Stimulated activated CD4-positive, alpha-beta T cell treated with anti-CD3 and anti-CD28 coated beads, Interleukin-2, amount 100 ng/mL, for 48 hours (primary cell): ENCODE measurements around the gene AGTPBP1.
A peak's percentile ranks its signal among the peaks of the same experiment; 100 is the strongest.
"Not testable (repeated sequence)": the region's sequence is repeated elsewhere in the genome, so short reads cannot be mapped to it uniquely, and the experiment has no call there.

Experiments used
- DNase-seq, 2 donors: peaks; one replicate each; pipeline ENCODE4 v3.0.0-alpha.2; 2020

AGTPBP1 gene, protein sequence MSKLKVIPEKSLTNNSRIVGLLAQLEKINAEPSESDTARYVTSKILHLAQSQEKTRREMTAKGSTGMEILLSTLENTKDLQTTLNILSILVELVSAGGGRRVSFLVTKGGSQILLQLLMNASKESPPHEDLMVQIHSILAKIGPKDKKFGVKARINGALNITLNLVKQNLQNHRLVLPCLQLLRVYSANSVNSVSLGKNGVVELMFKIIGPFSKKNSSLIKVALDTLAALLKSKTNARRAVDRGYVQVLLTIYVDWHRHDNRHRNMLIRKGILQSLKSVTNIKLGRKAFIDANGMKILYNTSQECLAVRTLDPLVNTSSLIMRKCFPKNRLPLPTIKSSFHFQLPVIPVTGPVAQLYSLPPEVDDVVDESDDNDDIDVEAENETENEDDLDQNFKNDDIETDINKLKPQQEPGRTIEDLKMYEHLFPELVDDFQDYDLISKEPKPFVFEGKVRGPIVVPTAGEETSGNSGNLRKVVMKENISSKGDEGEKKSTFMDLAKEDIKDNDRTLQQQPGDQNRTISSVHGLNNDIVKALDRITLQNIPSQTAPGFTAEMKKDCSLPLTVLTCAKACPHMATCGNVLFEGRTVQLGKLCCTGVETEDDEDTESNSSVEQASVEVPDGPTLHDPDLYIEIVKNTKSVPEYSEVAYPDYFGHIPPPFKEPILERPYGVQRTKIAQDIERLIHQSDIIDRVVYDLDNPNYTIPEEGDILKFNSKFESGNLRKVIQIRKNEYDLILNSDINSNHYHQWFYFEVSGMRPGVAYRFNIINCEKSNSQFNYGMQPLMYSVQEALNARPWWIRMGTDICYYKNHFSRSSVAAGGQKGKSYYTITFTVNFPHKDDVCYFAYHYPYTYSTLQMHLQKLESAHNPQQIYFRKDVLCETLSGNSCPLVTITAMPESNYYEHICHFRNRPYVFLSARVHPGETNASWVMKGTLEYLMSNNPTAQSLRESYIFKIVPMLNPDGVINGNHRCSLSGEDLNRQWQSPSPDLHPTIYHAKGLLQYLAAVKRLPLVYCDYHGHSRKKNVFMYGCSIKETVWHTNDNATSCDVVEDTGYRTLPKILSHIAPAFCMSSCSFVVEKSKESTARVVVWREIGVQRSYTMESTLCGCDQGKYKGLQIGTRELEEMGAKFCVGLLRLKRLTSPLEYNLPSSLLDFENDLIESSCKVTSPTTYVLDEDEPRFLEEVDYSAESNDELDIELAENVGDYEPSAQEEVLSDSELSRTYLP

DNA sequence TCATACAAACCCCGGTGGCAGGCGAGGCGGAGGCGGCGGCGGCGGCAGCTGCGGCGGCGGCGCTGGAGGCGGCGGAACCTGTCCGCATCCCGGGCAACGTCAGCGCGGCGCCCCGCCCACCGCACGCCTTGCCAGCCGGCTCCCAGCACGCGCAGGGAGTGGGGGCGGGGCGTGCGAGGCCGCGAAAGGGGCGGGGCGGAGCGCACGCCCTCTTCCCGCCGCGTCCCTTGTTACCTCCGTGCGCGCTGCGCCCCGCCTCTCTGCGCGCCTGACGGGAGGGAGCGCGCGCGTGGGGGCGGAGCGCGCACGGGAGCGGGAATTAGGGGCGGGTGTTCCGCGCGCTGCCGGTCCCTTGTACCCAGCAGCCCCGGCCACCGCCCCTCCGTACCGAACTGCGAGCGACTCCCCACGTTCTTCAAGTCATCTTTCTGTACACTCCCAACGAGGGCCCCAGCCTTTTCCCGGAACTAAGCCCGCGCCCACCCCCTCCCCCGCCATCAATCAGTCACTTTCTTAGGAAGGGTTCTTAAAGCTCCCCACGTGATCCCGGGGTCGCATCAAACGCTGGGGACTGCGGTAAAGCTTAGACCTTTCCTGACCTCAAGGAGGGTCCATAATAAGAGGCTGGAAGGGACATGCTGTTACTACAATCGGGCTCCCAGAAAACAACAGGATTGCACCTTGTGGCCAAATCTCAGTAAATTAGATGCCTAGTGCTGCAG is at the start of gene AGTPBP1:
Gene AGTPBP1 (minus strand): TSS at position 80 of the 722 bp plus-strand sequence. CDS start 29,421 bp downstream, outside the sequence.
- peak; percentile 95 to 98 for DNase-seq

- DNase-seq, result not testable (repeated sequence)
These were observed 44.4 kb upstream of the AGTPBP1 start for GRCh38 chr9:85786116-85786515.

DNA sequence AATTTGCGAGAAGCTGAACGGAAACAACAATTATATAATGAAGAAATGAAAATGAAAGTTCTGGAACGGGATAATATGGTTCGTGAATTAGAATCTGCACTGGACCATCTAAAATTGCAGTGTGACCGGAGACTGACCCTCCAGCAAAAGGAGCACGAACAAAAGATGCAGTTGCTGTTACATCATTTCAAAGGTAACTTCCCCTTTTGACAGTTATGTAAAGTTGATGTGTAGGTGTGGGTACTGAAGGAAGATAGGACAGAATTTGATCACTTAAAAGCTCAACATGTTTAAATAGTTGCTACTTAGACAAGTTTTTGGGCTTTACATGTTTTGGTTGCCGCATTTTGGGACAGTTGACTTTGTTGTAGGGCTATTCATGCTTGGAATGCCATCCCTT is 32.1 kb upstream of the AGTPBP1 start:
- DNase-seq, result not testable (repeated sequence)

- not testable (repeated sequence) for DNase-seq
These were observed 20.0 kb upstream of the AGTPBP1 start for GRCh38 chr9:85761802-85762201.

- not testable (repeated sequence) for DNase-seq
These were observed 16.0 kb upstream of the AGTPBP1 start for GRCh38 chr9:85757716-85758115.

GRCh38 chr9:85756216-85756615 is 14.5 kb upstream of the AGTPBP1 start:
- not testable (repeated sequence) for DNase-seq

GRCh38 chr9:85746309-85746708 is 4.6 kb upstream of the AGTPBP1 start:
- no peak for DNase-seq

DNA sequence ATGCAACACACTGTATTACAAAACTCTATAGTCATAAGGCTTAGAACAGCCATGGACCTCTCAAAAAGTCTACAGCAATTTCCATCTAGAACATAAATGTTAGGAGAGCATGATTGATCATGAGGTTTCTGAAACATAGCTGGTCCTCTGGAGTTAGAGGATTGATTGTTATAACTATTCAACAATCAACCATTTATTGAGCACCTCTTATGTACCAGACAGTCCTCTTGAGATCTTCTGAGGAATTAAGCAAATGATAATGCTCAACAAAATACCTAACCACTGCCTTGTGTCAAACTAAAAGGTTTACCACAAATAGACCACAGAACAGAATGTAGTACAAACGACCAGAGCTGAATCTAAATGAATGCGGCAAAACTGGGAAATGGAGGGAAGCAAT is 3.4 kb upstream of the AGTPBP1 start:
- DNase-seq, result no peak

- DNase-seq, result no peak
These were observed 2.7 kb upstream of the AGTPBP1 start for GRCh38 chr9:85744480-85744879.

DNA sequence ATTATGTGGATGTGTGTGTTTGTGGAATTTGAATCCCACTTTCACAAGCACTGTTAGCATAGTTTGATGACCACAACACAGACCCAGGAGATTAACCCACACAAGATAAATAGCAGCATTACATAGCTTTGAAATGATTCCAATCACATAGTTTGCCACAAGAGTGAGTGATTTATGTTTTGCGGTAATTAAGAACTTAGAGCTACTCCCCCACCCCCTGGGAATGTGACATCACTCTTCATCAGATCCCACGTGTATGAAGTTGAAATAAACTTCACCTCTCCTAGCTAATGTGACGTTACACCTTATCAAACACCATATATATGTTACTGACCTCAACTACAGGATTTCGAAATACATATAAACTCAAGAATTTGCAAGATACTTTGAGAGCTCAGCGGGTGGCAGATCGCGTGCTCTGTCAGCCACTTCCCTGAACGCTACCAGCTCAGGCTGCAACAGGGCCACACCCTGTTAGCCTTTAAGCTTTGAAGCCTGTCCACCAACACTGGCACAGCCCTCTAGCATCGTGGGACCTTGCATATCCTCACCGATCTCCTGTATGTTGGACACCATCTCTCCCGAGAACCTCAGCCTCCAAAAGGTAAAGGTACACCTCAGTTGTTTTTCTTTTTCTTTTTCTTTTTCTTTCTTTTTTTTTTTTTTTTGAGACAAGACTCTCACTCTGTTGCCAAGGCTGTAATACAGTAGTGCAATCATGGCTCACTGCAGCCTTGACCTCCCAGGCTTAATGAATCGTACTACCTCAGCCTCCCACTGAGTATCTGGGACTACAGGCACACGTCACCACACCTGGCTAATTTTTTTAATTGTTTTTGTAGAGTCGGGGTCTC is 1.7 kb upstream of the AGTPBP1 start:
- no peak for DNase-seq

GRCh38 chr9:85742597-85742936 is 813 bp upstream of the AGTPBP1 start:
- no peak for DNase-seq

- peak; percentile 34 to 41 for DNase-seq
These were observed 469 bp downstream of the AGTPBP1 start for GRCh38 chr9:85741095-85741874.

DNA sequence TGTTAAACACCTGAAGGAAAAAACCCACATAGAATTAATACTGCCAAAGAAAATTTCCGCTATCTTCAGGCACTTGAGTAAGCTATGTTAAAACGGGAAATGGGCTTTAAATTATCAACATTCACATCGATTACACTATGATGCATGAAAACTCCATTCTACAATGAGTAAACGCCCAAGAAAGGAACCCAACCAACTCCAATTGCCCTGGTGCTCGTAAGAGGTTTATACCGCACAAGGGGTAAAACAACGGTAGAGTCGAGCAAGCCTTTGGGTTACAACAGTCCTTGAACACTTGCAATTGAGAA is 1.0 kb downstream of the AGTPBP1 start:
- DNase-seq, result no peak

GRCh38 chr9:85738509-85738908 is 3.2 kb downstream of the AGTPBP1 start:
- DNase-seq, result no peak

- no peak for DNase-seq
These were observed 4.1 kb downstream of the AGTPBP1 start for GRCh38 chr9:85737671-85738070.

DNA sequence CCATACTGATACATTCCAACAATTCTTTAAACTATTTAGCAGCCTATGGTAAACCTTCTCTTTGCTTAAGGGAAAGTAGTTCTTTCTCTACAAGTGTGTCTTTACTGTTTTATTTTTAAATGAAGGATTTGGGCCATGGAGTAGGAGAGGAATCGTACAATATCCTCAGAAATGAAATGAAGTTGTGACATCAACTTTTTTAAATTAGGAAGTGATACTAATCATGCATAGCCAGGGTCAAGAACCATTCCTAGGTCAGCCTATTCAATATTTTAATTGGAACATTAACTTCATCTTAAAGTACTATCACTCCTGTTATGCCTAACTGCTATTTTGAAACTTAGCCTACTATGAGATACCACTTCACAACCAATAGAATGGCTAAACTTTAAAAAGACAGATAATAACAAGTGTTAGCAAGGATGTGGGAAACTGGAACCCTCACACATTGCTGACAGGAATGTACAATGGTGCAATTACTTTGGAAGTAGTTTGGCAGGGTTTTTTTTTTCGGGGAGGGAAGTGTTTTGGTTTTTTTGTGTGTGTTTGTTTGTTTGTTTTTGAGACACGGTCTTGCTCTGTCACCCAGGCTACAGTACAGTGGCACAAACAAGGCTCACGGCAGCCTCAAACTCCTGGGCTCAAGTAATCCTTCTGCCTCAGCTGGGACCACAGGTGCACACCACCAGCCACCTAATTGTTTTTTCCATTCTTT is 10.7 kb downstream of the AGTPBP1 start:
- no peak for DNase-seq

- no peak for DNase-seq
These were observed 11.9 kb downstream of the AGTPBP1 start for GRCh38 chr9:85729882-85730281.

GRCh38 chr9:85727500-85727899 is 14.3 kb downstream of the AGTPBP1 start:
- DNase-seq, result no peak

DNA sequence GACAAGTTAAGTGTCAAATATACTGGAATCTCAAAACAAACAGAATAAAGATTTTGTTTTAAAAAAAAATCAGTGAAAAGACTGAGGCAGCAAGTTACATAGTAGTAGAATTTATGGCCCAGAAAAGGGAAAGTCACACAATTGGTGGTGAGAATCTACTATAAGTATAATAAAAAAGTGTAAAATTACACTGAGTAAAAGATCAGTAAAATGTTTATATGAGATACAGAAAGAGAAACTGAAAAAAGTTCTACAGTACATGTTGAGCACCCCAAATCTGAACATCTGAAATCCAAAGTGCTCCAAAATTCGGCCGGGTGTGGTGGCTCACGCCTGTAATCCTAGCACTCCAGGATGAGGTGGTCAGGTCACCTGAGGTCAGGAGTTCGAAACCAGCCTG is 15.0 kb downstream of the AGTPBP1 start:
- DNase-seq, result no peak

GRCh38 chr9:85723215-85723614 is 18.5 kb downstream of the AGTPBP1 start:
- no peak for DNase-seq
